SK-N-SH treated with all-trans-retinoic acid at 6 μM for 48 hours (cell line): ENCODE measurements around the gene SIGLECL1.

Experiments used
- ATAC-seq: fragments of 200-7000 bp; cut with Tn5 transposase; 3 replicates; pipeline ENCODE4 v1.9.1; 2020; ENCODE audit warnings: mild to moderate bottlenecking, moderate library complexity
- ARNTL ChIP-seq: fragments of 450-650 bp; formaldehyde crosslinking; IDR thresholded peaks from 2 replicates; pipeline ENCODE4 v1.5.0; 2020; ENCODE audit warnings: low read depth, mild to moderate bottlenecking, moderate library complexity, borderline replicate concordance
- BACH2 ChIP-seq: fragments of 250-450 bp; sonication (Bioruptor Pico); IDR thresholded peaks from 2 replicates; pipeline ENCODE4 v1.9.0; 2021; ENCODE audit warnings: mild to moderate bottlenecking, borderline replicate concordance
- CSDC2 ChIP-seq: fragments of 250-450 bp; sonication (Bioruptor Pico); IDR thresholded peaks from 2 replicates; pipeline ENCODE4 v1.5.0; 2020; ENCODE audit warnings: mild to moderate bottlenecking, moderate library complexity
- ESRRG ChIP-seq: fragments of 250-450 bp; sonication (Bioruptor Pico); IDR thresholded peaks from 2 replicates; pipeline ENCODE4 v1.6.1; 2021; ENCODE audit warnings: mild to moderate bottlenecking
- GLIS3 ChIP-seq: fragments of 250-450 bp; sonication (Bioruptor Pico); IDR thresholded peaks from 2 replicates; pipeline ENCODE4 v1.5.0; 2020; ENCODE audit warnings: mild to moderate bottlenecking, moderate library complexity
- OSR1 ChIP-seq: fragments of 250-450 bp; sonication (Bioruptor Pico); IDR thresholded peaks from 2 replicates; pipeline ENCODE4 v1.8.0; 2022; ENCODE audit warnings: moderate library complexity, mild to moderate bottlenecking, inconsistent platforms
- PATZ1 ChIP-seq: fragments of 250-450 bp; sonication (Bioruptor Pico); IDR thresholded peaks from 2 replicates; pipeline ENCODE4 v1.8.0; 2020; ENCODE audit warnings: mild to moderate bottlenecking, moderate library complexity, borderline replicate concordance
- RARB ChIP-seq: fragments of 250-450 bp; sonication (Bioruptor Pico); IDR thresholded peaks from 2 replicates; pipeline ENCODE4 v1.8.0; 2021; ENCODE audit warnings: mild to moderate bottlenecking, moderate library complexity
- SNAI2 ChIP-seq: fragments of 250-450 bp; sonication (Bioruptor Pico); IDR thresholded peaks from 2 replicates; pipeline ENCODE4 v1.5.0; 2020; ENCODE audit warnings: mild to moderate bottlenecking, moderate library complexity
- TCF4 ChIP-seq: fragments of 250-450 bp; sonication (Bioruptor Pico); IDR thresholded peaks from 2 replicates; pipeline ENCODE4 v1.8.0; 2021; ENCODE audit warnings: mild to moderate bottlenecking, moderate library complexity, borderline replicate concordance
- TOX ChIP-seq: fragments of 250-450 bp; sonication (Bioruptor Pico); IDR thresholded peaks from 2 replicates; pipeline ENCODE4 v1.8.0; 2021; ENCODE audit warnings: mild to moderate bottlenecking, moderate library complexity, borderline replicate concordance
- ZC3H10 ChIP-seq: fragments of 250-450 bp; sonication (Bioruptor Pico); IDR thresholded peaks from 2 replicates; pipeline ENCODE4 v1.5.1; 2021; ENCODE audit warnings: mild to moderate bottlenecking, moderate library complexity
- ZFP3 ChIP-seq: fragments of 250-450 bp; sonication (Bioruptor Pico); IDR thresholded peaks from 2 replicates; pipeline ENCODE4 v1.5.0; 2020; ENCODE audit warnings: mild to moderate bottlenecking, moderate library complexity
- ZFP30 ChIP-seq: fragments of 450-650 bp; formaldehyde crosslinking; IDR thresholded peaks from 2 replicates; pipeline ENCODE4 v1.5.0; 2022; ENCODE audit warnings: mild to moderate bottlenecking, moderate library complexity
- ZNF565 ChIP-seq: fragments of 450-650 bp; formaldehyde crosslinking; conservative IDR thresholded peaks from 2 replicates; pipeline ENCODE4 v1.5.0; 2020; ENCODE audit warnings: low read depth, mild to moderate bottlenecking, moderate library complexity
- ZNF70 ChIP-seq: fragments of 450-650 bp; formaldehyde crosslinking; IDR thresholded peaks from 2 replicates; pipeline ENCODE4 v1.5.0; 2020; ENCODE audit warnings: mild to moderate bottlenecking, moderate library complexity
- ZNF8 ChIP-seq: fragments of 450-650 bp; formaldehyde crosslinking; IDR thresholded peaks from 2 replicates; pipeline ENCODE4 v1.5.0; 2020; ENCODE audit warnings: mild to moderate bottlenecking, moderate library complexity
- TF ChIP-seq, protein P1 (sequence below): fragments of 250-450 bp; sonication (Bioruptor Pico); IDR thresholded peaks from 2 replicates; pipeline ENCODE4 v1.8.0; 2021; ENCODE audit warnings: low read depth, mild to moderate bottlenecking, moderate library complexity, borderline replicate concordance
- TF ChIP-seq, protein P2 (sequence below): fragments of 250-450 bp; sonication (Bioruptor Pico); IDR thresholded peaks from 2 replicates; pipeline ENCODE4 v1.5.1; 2021; ENCODE audit warnings: mild to moderate bottlenecking, moderate library complexity
- TF ChIP-seq, protein P3 (sequence below): fragments of 250-450 bp; sonication (Bioruptor Pico); IDR thresholded peaks from 2 replicates; pipeline ENCODE4 v1.5.1; 2020; ENCODE audit warnings: low read depth, mild to moderate bottlenecking, moderate library complexity

SIGLECL1 gene

GRCh38 chr19:51277112-51277511 is 26.2 kb downstream of the SIGLECL1 start:
- TF ChIP-seq ZFP30 (CRISPR knock-in tag) (no peak), SNAI2 (CRISPR knock-in tag) (no peak), GLIS3 (CRISPR knock-in tag) (no peak)
- TF ChIP-seq, all 23 proteins: peak for 0
- no peak for ATAC-seq

DNA sequence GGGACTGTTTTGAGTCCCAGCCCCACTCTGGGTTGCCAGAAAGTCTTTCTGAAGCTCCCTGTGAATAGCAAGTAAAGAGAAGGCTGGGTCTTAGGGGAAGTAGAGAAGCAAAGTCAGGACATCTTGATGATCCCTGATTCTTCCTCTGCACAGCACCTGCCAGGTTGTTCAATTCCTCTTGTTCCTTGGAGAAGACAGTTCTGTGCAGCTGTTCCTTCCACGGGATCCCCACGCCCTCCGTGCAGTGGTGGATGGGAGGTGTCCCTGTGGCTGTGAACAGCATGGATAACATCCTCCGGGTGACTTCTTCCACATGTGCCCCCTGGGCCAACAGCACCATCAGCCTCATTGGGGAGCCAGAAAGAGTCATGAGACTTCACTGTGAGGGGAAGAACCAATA is 31.5 kb downstream of the SIGLECL1 start:
- ATAC-seq, result no peak
- TF ChIP-seq, protein P1, sequence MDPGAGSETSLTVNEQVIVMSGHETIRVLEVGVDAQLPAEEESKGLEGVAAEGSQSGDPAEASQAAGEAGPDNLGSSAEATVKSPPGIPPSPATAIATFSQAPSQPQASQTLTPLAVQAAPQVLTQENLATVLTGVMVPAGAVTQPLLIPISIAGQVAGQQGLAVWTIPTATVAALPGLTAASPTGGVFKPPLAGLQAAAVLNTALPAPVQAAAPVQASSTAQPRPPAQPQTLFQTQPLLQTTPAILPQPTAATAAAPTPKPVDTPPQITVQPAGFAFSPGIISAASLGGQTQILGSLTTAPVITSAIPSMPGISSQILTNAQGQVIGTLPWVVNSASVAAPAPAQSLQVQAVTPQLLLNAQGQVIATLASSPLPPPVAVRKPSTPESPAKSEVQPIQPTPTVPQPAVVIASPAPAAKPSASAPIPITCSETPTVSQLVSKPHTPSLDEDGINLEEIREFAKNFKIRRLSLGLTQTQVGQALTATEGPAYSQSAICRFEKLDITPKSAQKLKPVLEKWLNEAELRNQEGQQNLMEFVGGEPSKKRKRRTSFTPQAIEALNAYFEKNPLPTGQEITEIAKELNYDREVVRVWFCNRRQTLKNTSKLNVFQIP, result no peak
- no peak for TF ChIP-seq GLIS3 (CRISPR knock-in tag)
- TF ChIP-seq CSDC2 (CRISPR knock-in tag), result no peak
- no peak for TF ChIP-seq RARB (CRISPR knock-in tag)
- TF ChIP-seq SNAI2 (CRISPR knock-in tag), result no peak
- no peak for TF ChIP-seq BACH2 (CRISPR knock-in tag)
- TF ChIP-seq, protein P2, sequence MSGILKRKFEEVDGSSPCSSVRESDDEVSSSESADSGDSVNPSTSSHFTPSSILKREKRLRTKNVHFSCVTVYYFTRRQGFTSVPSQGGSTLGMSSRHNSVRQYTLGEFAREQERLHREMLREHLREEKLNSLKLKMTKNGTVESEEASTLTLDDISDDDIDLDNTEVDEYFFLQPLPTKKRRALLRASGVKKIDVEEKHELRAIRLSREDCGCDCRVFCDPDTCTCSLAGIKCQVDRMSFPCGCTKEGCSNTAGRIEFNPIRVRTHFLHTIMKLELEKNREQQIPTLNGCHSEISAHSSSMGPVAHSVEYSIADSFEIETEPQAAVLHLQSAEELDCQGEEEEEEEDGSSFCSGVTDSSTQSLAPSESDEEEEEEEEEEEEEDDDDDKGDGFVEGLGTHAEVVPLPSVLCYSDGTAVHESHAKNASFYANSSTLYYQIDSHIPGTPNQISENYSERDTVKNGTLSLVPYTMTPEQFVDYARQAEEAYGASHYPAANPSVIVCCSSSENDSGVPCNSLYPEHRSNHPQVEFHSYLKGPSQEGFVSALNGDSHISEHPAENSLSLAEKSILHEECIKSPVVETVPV (CRISPR knock-in tag), result no peak
- no peak for TF ChIP-seq TCF4 (CRISPR knock-in tag)
- no peak for TF ChIP-seq OSR1 (CRISPR knock-in tag)
- TF ChIP-seq ARNTL (CRISPR knock-in tag), result no peak
- no peak for TF ChIP-seq ZFP30 (CRISPR knock-in tag)
- TF ChIP-seq PATZ1 (CRISPR knock-in tag), result no peak
- TF ChIP-seq ZNF8 (CRISPR knock-in tag), result no peak
- TF ChIP-seq ESRRG (CRISPR knock-in tag), result no peak
- no peak for TF ChIP-seq ZC3H10 (CRISPR knock-in tag)
- TF ChIP-seq TOX (CRISPR knock-in tag), result no peak

DNA sequence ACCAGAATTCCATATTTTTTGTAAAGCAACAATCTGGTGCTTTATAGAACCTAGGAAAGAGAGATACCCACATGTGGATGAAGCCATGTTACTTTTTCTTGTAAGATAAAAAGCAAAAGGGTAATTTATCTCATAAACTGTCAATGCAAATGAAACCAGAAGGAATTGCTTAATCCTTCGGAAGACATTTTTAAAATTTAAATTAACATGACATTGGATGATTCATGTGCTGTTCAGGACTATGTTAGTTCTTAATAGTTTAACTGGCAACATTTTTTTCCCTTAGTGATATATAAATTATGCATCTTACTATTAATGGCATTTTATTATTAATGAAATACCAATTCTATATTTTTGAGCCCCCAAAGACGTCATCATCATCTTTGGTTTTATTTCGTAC is 34.8 kb downstream of the SIGLECL1 start:
- no peak for ATAC-seq

GRCh38 chr19:51289635-51290034 is 38.8 kb downstream of the SIGLECL1 start:
- ATAC-seq, result no peak
- TF ChIP-seq ZFP3 (CRISPR knock-in tag) (no peak), ESRRG (CRISPR knock-in tag) (no peak), ZNF70 (CRISPR knock-in tag) (no peak)
- TF ChIP-seq, protein P2 (CRISPR knock-in tag), result no peak
- TF ChIP-seq, protein P3, sequence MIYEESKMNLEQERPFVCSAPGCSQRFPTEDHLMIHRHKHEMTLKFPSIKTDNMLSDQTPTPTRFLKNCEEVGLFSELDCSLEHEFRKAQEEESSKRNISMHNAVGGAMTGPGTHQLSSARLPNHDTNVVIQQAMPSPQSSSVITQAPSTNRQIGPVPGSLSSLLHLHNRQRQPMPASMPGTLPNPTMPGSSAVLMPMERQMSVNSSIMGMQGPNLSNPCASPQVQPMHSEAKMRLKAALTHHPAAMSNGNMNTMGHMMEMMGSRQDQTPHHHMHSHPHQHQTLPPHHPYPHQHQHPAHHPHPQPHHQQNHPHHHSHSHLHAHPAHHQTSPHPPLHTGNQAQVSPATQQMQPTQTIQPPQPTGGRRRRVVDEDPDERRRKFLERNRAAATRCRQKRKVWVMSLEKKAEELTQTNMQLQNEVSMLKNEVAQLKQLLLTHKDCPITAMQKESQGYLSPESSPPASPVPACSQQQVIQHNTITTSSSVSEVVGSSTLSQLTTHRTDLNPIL (CRISPR knock-in tag), result no peak

More for the DNA sequence above, 34.8 kb downstream of the SIGLECL1 start:
- TF ChIP-seq, protein P2 (CRISPR knock-in tag), result no peak
- TF ChIP-seq, protein P1, result no peak
- TF ChIP-seq ZFP3 (CRISPR knock-in tag), result no peak
- no peak for TF ChIP-seq TOX (CRISPR knock-in tag)
- TF ChIP-seq ZNF565 (CRISPR knock-in tag), result no peak
- no peak for TF ChIP-seq ARNTL (CRISPR knock-in tag)
- no peak for TF ChIP-seq BACH2 (CRISPR knock-in tag)
- TF ChIP-seq SNAI2 (CRISPR knock-in tag), result no peak
- TF ChIP-seq ZNF8 (CRISPR knock-in tag), result no peak
- TF ChIP-seq OSR1 (CRISPR knock-in tag), result no peak
